Posterior vena cava (tissue), 2 donors: ENCODE results near the gene INPP1. TPM values are rescaled to one million over a fixed set of nuclear protein-coding genes. Genes with fewer than 3 reads are reported as not detected.

Experiments
- DNase-seq: peaks from one replicate; pipeline ENCODE4 v3.0.0-alpha.2; 2020; ENCODE audit warnings: low spot score
- intact Hi-C, 2 donors: fragments of 100-400 bp; cut with DNase I; formaldehyde crosslinking; loops; one replicate each; pipeline versions ENCODE4 v1.14.1 to v1.14.2; 2022 to 2023
- total RNA-seq, 2 donors: library from RNA; stranded (reverse); fragmentation: NEBNext Ultra II Directional; extraction: Animal tissue kit (Norgen Biotek cat#: 25700); gene quantifications; one replicate each; pipeline ENCODE4 v1.2.1, GENCODE V29; 2021
- donor health status: DM: yes; HTN: yes; CAD: no.
- donor health status: DM: yes; HTN: yes; CAD: no.

The INPP1 gene
- total RNA-seq, 2 donors from 2014 or later = 20.1 to 23.4 TPM

GRCh38 chr2:190402986-190403603 is 59.7 kb downstream of the INPP1 start:
- no peak for DNase-seq
- intact Hi-C loops = no loop called here

- no peak for DNase-seq
- intact Hi-C loops = no loop called here
Measured at GRCh38 chr2:190404487-190404886, 61.1 kb downstream of the INPP1 start.

GRCh38 chr2:190405070-190405469 is 61.7 kb downstream of the INPP1 start:
- intact Hi-C loops = no loop called here

GRCh38 chr2:190405995-190406394 is 62.6 kb downstream of the INPP1 start:
- DNase-seq = no peak
- intact Hi-C loops = no loop called here

More at GRCh38 chr2:190405070-190405469, 61.7 kb downstream of the INPP1 start:
- no peak for DNase-seq

- DNase-seq = no peak
- intact Hi-C loops = no loop called here
Measured at GRCh38 chr2:190406805-190407204, 63.4 kb downstream of the INPP1 start.

GRCh38 chr2:190407246-190407661 is 63.9 kb downstream of the INPP1 start:
- DNase-seq = no peak
- intact Hi-C loops = no loop called here

GRCh38 chr2:190407662-190408537 is 64.5 kb downstream of the INPP1 start, which contains the start of gene MFSD6:
TSS of gene MFSD6 (plus strand) at chr2:190408355. CDS start at chr2:190436030, 27,675 bp downstream.
- intact Hi-C loops = no loop called here

GRCh38 chr2:190408538-190409271 is 65.3 kb downstream of the INPP1 start:
- DNase-seq = peak; percentile 83
- intact Hi-C loops = no loop called here

More at GRCh38 chr2:190407662-190408537, 64.5 kb downstream of the INPP1 start, which contains the start of gene MFSD6:
- peak; percentile 86 for DNase-seq

GRCh38 chr2:190409616-190410015 is 66.2 kb downstream of the INPP1 start:
- DNase-seq = no peak
- intact Hi-C loops = no loop called here

GRCh38 chr2:190410166-190410565 is 66.8 kb downstream of the INPP1 start:
- no peak for DNase-seq
- intact Hi-C loops = no loop called here

GRCh38 chr2:190412966-190413365 is 69.6 kb downstream of the INPP1 start:
- DNase-seq = no peak
- intact Hi-C loops = no loop called here

GRCh38 chr2:190413421-190413820 is 70.0 kb downstream of the INPP1 start:
- intact Hi-C loops = no loop called here
- DNase-seq = no peak

- intact Hi-C loops = no loop called here
- DNase-seq = no peak
Measured at GRCh38 chr2:190415251-190415650, 71.9 kb downstream of the INPP1 start.

- no peak for DNase-seq
- intact Hi-C loops = no loop called here
Measured at GRCh38 chr2:190415794-190416775, 72.7 kb downstream of the INPP1 start.

GRCh38 chr2:190417045-190417842 is 73.9 kb downstream of the INPP1 start:
- DNase-seq = no peak
- intact Hi-C loops = no loop called here

GRCh38 chr2:190418727-190419126 is 75.3 kb downstream of the INPP1 start:
- DNase-seq = no peak
- intact Hi-C loops = no loop called here

GRCh38 chr2:190420801-190421200 is 77.4 kb downstream of the INPP1 start:
- intact Hi-C loops = no loop called here
- DNase-seq = no peak
